Gastroesophageal sphincter (tissue), 2 donors: ENCODE results near the gene KLHDC8A.

Experiments used
- EP300 ChIP-seq: sonication (generic); formaldehyde crosslinking; IDR thresholded peaks from one replicate; pipeline ENCODE4 v1.6.1; 2017; ENCODE audit warnings: antibody characterized with exemption, mild to moderate bottlenecking
- POLR2A ChIP-seq, 2 donors: fragments of 450-650 bp; IDR thresholded peaks; one replicate each; pipeline ENCODE4 v1.6.1; 2017; ENCODE audit warnings: antibody characterized with exemption in 2 of 2, mild to moderate bottlenecking in 2 of 2, moderate library complexity in 1 of 2

GRCh38 chr1:205344066-205344928 is 12.4 kb downstream of the KLHDC8A start:
- TF ChIP-seq EP300 (no peak), POLR2A (IDR thresholded peaks at IDR 0.05) (no peak)
